ELR (cell line): ENCODE data around the gene ME3.
A peak's percentile ranks its signal among the peaks of the same experiment; 100 is the strongest.
"Not testable (repeated sequence)": the region's sequence is repeated elsewhere in the genome, so short reads cannot be mapped to it uniquely, and the experiment has no call there.

Experiments
- DNase-seq: peaks from one replicate; pipeline ENCODE4 v3.0.0-alpha.2; 2015; ENCODE audit warnings: low read depth

ME3 gene

DNA sequence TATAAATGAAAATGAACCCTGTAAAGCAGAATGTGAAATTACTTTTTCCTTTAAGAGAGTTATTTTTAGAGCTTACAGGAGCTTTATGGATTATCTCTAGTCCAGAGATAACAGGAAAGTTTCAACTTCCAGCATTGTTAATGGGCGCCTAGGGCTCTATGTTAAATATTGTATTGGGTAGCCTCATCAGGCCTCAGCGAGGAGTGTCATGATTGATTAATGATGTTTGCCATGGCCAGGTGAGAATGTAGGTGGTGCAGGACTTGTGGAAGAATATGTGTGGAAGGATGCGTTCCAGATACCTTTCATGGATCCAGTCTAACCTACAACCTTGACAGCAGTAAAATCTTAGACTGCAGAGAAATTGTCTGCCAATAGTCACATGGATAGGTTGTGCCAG is 50.6 kb downstream of the ME3 start:
- DNase-seq: no peak

DNA sequence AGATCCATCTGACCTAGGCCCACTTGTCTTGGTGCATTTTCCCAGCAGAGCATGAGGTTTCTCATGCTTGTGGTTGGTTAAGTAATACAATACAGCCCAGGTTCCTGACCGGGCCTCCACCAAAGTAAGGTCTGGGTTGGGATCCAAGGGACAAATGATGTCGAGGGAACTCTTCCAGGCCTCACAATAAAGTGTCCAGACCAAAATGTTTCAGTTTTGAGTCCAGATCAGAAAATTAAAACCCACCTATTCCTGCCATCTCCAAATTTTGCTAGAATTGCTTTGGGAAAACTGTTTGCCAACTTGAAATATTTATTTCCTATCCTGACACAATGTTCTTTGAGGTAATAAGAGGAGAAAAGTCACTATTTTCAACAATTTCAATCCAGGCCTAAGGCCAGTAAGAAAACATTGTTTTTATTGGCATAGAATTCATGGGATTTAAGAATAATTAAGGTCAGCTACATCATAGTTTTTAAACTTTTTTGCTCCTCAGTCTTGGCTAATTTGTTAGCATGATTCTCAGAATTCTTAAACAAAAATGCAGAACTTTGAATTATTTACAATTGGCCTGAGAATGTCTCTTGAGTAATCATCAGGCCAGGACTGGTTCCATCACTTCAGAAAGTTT is 51.4 kb downstream of the ME3 start:
- no peak for DNase-seq

DNA sequence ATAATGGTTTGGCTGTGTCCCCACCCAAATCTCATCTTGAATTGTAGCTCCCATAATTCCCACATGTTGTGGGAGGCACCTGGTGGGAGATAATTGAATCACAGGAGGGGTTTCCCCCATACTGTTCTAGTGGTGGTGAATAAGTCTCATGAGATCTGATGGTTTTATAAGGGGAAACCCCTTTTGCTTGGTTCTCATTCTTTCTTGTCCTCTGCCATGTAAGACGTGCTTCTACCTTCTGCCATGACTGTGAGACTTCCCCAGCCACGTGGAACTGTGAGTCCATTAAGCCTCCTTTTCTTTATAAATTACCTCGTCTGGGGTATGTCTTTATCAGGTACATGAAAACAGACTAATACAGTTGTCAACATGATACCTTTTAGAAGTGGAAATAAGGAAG is 53.0 kb downstream of the ME3 start:
- not testable (repeated sequence) for DNase-seq

DNA sequence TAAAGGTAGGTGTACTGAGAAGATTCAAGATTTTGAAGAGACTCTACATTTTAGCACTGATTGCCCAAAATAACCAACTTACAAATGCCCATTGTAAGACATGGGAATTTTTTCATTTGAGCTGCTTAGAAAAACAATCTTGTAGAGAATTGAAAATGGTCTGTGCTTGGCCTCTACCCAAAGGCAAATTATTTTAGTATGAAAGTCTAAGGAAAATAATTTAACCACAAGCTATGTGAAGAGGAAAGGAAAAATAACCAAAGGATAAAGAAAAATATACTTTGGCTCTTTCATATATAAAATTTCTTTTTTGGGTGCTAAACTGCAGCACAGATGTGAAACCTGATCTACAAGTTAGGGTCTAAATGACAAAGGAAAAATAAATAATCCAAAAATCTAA is 54.9 kb downstream of the ME3 start:
- DNase-seq: no peak

DNA sequence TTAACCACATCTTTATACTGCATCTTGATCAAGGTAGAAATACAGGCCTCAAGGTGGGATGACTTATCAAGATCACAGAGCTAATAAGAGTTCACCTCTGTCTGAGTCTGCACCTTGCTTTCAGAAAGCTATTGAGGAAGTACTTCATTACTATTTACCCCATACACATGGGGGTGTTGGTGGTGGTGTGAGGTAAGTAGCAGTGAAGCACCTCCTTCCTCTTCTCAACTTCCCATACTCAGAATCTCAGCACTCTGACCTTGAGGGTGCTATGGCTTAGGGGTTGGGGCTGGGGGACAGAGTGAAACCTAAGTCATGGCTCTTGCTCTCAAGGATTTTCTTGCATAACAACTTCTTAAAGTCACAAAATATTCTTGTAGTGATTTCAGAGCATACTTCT is 56.9 kb downstream of the ME3 start:
- DNase-seq: no peak

DNA sequence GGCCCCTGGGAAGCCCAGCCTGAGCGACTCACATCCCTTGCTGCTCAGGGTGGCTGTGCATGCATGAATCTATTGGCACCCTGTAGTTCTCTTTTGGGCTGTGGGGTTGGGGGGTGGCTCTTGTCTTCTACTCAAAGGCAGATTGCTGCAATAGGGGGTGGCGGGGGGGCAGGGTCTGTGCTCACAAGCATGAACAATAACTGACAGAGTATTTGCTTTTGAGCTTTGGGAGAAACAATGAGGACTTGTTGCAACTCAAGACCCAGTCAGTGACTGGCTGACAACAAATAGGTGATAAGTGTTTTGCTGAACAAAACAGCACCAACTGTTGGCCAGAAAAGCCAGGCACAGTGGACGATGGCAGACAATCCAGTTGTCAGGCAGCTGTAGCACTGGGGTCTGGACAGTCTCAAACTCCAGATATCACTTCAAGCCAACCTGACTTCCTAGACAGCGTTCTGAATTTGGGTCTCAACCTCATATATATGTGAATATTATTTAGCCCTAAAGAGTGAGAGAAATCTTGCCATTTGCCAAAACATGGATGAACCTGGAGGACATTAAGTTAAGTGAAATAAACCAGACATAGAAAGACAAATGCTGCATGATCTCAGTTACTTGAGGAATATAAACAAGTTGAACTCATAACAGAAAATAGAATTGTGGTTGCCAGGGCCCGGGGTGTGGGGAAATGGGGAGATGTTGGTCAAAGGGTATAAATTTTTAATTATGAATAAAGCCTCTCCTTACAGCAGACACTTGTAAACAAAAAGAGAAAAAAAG is 61.7 kb downstream of the ME3 start:
- DNase-seq: peak; percentile 42

DNA sequence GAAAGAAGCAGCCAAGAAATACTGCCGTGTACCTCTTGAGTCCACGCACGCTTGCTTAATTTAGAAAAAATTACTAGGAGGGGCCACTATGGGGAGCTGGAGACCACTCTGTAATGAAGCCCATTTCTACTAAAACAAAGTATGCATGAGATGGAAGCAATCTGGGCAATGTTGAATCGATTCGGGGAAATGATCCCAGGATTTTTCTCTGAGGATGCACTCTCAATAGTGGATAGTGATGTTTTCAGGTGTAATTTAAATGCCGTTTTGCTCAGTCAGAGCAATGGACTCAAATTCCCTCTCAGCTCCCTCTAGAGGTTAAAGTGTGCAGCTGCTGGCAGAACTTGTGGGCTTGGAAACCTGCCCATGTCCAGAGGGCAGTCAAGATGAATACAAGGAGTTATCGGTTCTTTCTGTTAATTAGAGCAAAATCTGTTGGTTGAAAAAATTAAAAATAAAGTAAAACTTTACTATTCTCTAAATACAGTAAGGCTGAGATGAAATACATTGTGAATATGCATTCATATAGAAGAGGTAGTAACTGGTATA is 64.1 kb downstream of the ME3 start:
- peak; percentile 88 for DNase-seq

DNA sequence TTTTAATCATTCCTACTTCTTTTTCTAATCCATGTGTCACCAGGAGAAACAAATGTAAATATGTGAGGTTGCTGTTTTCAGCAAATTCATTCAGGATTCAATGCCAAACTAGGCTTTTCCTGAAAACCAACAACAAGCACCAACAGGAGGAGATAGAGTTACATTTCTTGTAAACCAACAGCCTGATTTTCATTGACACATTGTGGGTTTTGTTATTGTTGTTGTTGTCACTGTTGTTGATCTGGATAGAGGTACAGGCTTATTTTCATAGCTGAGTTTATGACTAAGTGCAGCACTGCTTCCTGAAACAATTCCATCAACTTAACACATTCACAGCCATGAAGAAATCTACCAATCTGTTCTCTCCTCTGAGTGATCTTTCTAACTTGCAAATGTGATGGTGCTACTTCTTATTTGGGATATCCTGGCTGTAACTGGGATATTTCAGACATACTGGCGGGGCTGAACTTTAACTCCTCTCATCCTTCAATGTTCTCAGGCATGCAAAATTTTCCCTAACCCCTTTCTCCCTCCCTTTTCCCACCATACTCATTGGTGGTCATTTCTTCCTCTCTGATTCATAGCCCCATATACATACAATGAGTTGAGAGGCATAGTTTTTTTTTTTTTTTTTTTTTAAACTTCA is 65.5 kb downstream of the ME3 start:
- DNase-seq: peak; percentile 82

DNA sequence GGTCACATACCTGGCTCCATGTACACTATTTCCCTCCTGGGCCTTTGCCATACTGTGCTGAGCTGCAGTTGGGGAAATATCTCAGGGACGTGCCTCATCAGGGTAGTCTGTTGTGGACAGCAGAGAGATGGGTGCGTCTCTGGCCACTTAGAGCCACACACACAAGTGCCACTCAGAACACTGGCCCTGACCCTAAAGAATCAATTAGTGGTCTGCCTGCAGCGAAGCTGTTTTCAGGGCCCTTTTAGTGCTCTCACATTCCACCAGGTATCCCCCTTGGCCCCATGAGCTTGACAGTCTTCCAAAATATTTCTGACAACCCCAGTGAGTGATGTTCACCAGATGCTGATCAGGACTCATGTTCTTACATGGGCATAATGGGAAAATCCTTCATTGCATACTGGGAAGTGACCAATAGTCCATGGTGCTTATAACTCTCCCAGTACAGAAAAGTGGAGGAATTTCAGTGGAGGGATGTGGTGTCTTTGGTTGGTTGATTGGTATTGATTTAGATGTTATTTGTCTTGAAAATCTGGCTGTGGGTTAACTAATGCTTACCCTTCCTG is 66.1 kb downstream of the ME3 start:
- DNase-seq: no peak

DNA sequence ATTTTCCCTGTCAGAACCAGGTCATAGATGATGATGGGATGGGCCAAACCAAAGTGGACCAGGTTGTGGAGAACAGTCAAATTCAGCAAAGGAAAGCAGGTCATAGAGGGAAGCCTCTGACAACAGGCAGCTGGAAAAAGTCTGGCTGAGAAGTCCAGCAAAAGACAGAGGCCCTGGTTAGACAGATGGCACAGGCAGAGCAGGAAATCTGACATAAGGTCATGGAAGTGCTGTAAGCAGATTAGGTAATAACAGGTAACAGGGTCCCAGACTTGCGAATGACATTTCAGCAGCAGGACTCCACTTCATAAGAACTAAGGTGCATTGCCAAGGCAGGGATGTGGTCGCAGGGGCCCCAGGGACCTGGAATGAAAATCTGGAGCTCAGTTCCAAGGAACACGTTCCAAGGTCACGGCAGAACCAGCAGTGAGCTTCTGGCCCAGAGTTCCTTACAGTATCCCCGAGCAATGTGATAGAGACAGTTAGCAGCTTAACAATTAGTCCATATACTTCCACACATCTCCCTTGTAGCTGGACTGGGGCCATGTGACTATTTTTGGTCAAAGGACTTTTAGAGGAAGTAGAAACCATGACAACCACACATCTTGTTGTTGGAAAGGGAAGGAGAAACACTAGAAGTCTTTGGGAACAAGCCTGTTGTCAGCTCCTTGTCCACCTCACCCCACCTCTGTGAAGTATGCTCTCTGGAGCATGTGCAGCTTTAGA is 75.4 kb downstream of the ME3 start:
- DNase-seq: no peak

DNA sequence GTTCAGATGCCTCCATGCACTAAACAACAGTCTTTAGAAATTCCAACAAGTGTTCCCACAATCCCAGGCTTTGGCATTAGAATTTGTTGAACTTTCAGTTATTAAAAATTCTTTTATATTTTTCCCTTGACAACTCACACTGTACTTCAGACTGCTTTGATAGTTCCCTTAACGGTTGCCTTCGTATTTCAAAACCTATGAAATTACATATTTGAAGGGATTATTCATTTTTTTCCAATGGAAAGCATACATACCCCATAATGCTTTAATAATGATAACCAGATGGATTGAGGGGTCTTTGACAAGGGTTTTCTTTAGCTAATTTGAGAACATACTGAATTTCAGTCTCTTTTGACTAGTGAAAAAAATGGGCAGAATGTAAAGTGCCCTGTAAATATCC is 76.5 kb downstream of the ME3 start:
- no peak for DNase-seq

DNA sequence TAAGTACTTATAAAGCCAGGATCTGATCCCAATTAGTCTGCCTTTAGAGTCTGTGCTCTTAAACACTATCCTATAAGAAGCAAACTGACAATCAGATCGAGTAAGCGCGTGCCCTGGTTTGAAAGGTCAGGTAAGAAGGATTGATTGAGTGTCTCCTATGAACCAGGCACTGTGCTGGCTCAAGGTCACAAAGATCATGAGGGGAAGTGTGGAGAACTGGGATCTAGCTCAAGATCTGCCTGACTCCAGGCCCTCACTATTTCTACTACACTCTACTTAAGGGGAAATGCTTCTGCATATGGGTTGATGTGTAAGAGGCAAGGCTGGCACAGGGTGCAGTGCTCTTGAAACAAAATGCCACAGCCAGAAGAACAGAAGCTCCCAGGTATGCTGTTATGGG is 77.0 kb downstream of the ME3 start:
- no peak for DNase-seq

DNA sequence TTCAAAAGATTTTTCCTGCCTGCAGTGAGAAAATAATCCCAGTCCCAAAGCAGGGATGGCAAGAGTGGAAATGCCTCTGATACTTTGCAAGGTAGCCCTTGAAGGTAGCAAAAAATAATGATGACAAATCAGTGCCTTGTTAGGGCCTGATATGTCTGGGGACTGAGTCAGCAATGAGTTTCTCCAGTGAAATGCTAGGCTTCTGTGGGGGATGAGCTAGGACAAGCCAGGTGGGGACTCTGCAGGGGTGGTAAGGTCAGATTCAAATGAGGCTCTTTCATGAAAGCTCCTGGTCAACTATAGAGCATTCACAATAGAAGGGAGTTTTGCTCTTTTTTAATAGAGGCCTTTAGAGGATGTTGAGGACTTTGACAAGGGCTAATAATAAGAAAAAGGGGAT is 77.7 kb downstream of the ME3 start:
- peak; percentile 79 for DNase-seq

DNA sequence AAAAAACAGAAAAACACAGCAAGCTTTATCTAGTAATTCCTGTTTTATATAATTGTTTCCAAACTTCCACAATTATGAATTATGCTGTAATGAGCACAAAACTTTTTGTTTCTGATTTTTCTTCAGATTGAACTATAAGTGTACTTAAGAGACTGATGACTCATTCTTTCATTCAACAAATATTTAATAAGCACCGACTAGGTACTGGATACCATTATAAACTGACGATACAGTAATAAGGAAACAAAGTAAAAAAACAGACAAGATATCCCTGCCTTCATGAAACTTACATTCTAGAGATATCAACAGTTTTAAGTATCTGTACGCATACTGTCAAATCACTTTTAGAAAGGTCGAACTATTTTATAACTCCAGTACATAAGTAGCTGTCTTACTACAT is 78.6 kb downstream of the ME3 start:
- DNase-seq: peak; percentile 50

DNA sequence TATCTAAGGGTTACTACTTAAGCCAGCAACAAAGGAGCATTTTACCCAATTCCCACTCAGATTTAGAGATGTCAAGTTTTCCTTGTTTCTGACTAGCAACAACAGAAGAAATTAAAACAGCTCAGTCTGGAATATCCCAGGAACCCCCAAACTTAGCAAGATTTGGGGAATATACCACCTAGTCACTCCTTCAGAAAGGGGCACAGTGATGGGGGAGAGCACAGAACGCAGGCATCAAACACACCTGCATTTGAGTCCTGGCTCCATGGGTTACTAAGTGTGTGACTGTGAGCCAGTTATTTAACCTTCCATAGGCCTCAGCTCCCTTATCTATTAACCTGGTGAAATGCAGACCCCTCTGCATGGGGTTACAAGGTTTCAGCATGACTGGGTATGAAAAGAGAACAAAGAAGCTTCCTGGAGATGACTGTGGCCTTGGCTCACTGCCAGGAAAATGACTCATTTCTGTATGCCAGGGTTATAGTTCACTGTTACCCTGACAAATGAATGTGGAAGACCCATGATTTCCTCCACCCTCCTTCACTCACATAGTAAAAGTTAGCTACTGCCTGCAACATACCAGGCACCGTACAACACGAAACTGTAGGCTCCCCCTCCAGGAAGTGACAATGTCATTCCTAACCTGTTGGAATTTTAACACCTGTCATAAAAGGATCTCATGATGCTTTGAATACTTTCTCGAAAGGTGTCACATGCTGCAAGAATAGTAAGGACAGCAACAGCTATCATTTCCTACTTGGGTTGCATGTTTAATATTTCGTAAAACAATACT is 79.6 kb downstream of the ME3 start:
- peak; percentile 96 for DNase-seq

DNA sequence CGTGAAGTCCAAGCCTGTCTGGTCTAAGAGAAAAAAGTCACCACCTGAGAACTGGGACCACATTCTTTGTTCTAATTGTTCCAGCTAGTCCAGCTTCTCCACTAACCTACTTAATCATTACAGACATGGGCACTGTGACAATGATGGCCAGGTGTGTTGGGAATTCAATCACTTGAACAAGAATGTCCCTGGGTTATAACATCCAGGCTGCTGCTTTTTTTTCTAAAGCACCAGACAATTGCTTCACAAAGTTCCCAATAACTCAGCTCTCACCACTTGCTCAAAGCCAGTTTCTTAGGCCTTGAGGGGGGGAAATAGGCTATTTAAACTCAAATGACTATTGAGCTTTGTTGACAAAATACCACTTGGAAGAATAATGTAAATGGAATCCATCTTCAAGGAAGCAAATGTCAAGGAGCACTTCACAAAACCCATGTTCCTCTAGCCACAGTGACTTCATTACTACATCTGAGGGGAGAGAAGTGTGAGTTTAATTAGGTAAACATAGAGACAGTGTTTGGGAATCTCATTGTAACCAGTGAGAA is 80.3 kb downstream of the ME3 start:
- DNase-seq: peak; percentile 56

DNA sequence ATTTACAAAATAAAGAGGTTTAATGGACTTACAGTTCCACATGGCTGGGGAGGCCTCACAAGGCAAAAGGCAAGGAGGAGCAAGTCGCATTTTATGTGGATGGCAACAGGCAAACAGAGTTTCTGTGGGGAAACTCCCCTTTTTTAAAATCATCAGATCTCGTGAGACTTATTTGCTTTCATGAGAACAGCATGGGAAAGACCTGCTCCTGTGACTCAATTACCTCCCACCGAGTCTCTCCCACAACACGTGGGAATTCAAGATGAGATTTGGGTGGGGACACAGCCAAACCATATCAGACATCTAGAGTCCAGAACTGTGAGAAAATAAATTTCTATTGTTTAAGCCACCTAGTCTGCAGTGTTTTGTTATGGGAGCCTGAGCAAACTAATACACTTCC is 80.8 kb downstream of the ME3 start:
- DNase-seq: no peak

DNA sequence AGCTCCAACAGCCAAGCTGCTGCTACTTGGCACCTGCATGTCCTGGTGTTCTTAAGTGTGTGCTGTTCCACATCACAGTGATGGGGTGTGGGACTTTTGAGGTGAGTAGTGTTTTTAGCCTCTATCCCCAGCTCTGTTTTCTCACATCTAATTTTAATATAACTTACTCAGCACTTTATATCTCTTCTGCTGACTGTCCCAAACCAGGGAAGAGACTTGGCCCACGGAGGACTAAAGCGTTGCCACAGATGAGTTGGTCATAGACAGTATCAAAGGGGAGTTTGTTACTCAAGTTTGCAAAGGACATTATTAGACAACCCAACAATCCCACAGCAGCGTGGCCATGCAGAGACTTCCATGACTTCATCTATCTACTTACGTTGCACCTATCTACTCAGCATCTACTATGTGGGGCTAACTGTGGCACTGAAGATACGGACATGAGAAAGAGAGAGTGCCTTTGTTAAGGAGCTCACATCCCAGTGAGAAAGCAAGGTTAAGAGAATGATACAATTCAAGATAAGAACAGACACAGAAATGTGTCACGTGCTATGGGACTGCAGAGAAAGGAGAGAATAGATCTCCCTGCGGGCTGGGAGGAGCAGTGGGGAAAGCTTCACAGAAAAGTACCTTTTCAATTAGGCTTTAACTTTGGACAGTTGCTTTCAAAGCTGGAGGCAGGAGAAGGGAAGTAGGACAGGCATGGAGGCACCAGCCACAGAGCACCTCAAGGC is 82.4 kb downstream of the ME3 start:
- no peak for DNase-seq

DNA sequence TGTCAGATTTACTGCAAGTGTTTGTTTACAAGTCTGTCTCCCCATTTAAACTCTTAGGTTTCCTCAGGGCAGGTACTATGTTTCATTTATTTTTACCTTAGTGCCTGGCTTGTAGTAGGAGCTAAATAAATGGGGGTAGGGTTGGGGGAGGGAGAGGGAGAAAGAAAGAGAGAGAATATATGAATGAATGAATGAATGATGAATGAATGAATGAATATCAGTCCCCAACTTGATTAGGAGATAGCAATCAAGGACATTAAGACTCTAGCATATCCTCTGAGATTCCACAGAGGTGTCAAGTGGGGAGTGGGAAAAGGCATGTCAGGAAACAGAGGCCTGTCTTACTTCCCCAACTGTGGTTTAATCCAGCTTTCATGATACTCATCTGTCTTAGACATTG is 83.2 kb downstream of the ME3 start:
- no peak for DNase-seq

DNA sequence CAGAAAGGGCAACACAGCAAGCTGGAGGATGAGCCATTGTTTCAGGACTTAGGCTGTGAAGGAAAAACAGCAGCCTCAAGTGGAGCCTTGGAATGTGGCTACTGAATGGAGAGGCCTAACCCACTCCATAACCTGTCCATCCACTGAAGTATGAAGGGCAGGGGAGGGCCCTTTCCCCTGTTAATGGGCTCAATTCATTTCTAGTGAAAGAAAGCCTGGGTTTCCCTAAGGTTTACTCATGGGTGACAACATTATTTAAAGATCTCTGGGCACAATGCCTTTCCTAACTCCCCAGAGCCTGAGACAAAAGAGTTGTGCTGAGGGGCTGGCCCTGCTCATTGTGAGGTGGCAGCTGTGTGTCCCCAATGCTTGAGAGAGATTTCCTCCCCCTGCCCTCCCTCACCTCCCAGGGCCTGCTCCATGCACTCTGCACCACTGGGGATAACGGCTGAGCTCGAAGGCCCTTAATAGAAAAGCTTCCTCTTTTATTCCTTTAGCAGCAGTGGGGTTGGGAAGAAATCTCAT is 83.8 kb downstream of the ME3 start:
- DNase-seq: no peak
